GM19468 (cell line): ENCODE measurements around the gene ARHGAP33.

Experiments used
- ATAC-seq: cut with Tn5 transposase; IDR thresholded peaks from one replicate; pipeline ENCODE4 v1.9.1; 2021; ENCODE audit warnings: mild to moderate bottlenecking, moderate library complexity, moderate number of reproducible peaks; ENCODE audit not compliant: unreplicated experiment; ENCODE audit errors: extremely low read depth

ARHGAP33 gene, protein sequence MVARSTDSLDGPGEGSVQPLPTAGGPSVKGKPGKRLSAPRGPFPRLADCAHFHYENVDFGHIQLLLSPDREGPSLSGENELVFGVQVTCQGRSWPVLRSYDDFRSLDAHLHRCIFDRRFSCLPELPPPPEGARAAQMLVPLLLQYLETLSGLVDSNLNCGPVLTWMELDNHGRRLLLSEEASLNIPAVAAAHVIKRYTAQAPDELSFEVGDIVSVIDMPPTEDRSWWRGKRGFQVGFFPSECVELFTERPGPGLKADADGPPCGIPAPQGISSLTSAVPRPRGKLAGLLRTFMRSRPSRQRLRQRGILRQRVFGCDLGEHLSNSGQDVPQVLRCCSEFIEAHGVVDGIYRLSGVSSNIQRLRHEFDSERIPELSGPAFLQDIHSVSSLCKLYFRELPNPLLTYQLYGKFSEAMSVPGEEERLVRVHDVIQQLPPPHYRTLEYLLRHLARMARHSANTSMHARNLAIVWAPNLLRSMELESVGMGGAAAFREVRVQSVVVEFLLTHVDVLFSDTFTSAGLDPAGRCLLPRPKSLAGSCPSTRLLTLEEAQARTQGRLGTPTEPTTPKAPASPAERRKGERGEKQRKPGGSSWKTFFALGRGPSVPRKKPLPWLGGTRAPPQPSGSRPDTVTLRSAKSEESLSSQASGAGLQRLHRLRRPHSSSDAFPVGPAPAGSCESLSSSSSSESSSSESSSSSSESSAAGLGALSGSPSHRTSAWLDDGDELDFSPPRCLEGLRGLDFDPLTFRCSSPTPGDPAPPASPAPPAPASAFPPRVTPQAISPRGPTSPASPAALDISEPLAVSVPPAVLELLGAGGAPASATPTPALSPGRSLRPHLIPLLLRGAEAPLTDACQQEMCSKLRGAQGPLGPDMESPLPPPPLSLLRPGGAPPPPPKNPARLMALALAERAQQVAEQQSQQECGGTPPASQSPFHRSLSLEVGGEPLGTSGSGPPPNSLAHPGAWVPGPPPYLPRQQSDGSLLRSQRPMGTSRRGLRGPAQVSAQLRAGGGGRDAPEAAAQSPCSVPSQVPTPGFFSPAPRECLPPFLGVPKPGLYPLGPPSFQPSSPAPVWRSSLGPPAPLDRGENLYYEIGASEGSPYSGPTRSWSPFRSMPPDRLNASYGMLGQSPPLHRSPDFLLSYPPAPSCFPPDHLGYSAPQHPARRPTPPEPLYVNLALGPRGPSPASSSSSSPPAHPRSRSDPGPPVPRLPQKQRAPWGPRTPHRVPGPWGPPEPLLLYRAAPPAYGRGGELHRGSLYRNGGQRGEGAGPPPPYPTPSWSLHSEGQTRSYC

DNA sequence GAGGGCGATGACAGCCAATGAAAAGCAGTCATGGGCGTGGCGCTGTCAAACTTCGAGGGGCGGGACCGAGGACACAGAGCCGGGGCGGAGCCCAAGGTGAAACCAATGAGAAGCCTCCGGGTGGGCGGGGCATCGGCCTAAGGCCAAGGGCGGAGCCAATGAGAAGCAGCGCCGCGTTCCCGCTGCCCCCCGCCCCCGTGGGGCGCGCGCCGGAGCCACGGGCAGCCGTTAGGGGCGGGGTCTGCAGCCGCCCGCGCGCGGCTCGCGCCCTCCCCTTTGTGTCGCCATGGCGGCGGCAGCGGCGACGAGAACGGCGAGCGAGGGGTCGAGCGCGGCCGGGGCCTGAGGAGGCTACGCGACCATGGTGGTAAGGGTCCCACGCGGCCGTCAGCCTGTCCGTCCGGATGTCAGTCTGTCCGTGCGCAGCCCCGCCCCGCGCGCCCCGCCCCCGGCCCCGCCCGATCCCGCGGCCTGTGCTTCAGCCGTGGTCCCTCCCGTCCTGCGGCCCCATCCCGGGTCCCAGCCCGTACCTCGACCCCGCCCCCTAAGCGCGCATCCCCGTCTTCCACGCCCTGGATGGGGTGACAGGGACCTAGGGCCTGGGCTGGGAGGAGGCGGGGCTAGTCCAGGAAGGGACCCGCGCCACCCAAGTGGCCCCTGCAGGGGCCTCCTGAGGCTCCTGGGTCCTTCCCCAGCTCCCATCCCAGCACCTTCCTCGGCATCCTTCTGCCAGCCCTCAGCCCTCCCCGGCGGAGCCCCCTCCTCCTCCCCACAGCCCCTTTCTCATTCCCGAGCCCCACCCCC lies at the start of gene ARHGAP33:
ARHGAP33 (plus strand) TSS at position 267 of the 804 bp plus-strand sequence; CDS start at position 362, 95 bp downstream.
- peak; percentile 91 for ATAC-seq

DNA sequence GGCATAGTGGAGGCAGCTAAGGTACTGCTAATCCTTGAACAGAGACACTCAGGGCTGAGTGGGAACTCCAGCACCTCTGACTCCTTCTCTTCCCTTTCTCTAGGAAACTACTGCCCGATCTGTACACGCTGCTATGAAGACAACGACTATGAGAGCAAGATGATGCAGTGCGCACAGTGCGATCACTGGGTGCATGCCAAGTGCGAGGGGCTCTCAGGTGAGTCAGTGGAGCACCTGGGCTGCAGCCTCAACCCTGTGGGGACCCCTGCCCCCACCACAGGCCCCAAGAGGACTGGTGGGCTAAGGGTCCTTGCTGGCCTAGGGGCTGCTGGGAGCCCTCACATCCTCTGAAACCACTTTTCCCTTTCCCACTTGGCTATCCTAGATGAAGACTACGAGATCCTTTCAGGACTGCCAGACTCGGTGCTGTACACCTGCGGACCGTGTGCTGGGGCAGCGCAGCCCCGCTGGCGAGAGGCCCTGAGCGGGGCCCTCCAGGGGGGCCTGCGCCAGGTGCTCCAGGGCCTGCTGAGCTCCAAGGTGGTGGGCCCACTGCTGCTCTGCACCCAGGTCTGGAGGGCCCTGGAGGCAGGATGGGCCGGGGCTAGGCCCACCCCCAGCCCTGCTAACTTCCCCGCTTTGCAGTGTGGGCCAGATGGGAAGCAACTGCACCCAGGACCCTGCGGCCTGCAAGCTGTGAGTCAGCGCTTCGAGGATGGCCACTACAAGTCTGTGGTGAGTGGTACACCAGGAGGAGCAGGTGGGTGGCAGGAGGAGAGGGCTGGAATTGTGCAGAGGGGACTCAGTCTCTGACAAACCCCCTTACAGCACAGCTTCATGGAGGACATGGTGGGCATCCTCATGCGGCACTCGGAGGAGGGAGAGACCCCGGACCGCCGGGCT lies 48.1 kb upstream of the ARHGAP33 start:
- no peak for ATAC-seq

DNA sequence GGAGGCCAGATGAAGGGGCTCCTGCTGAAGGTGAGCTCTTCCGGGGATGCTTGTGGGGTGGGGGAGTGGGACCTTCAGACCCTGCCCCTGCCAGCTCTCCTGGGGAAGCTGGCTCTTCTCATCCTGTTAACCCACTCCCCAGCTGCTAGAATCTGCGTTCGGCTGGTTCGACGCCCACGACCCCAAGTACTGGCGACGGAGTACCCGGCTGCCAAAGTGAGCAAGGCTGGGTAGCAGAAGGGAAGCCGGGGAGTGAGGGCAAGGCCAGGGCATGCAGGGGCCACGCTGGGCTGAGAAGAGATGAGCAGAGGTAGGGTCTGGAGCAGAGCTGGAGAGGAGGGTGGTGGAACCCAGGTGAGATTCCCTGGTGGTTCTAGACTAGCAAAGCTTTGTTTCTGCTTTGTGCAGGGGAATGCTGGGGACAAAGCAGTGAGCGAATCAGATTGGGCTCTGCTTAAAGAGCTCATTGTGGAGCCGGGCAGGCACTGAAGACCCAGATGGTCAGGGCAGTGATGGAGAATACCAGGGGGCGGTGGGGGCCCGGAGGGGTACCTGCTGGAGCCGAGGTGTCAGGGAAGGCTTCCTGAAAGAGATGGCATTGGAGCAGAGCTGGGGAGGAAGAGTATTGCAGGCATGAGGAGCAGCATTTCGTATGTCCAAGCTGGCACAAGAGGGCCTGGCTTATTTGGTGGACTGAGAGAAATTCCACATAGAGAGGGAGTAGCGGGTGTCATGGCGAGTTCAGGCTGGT lies 47.2 kb upstream of the ARHGAP33 start:
- ATAC-seq: no peak

DNA sequence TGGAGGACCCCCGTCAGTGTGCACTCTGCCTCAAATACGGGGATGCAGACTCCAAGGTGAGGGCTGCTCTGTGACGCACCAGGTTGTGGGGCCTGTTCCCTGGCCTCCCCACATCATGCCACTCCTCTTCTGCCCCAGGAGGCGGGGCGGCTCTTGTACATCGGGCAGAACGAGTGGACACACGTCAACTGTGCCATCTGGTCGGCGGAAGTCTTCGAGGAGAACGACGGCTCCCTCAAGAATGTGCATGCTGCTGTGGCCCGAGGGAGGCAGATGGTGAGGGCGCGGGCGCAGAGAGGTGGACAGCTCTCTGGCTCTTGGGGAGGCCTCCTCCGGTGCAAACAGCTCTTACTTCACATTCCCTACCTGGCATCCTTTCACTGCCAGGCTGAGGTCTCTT lies 46.3 kb upstream of the ARHGAP33 start:
- no peak for ATAC-seq

DNA sequence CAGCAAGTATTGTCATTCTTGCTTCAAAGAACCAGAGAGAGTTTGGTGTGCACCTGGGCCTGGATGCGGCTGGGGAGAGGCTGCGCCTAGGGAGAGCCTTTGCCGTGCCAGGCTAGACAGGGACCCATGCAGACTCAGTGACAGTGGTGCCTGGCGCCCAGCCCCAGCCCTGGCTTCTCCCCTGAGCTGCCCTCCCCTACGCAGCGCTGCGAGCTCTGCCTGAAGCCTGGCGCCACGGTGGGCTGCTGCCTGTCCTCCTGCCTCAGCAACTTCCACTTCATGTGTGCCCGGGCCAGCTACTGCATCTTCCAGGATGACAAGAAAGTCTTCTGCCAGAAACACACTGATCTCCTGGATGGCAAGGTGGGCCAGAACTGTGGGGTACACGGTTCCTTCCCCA lies 45.6 kb upstream of the ARHGAP33 start:
- no peak for ATAC-seq

DNA sequence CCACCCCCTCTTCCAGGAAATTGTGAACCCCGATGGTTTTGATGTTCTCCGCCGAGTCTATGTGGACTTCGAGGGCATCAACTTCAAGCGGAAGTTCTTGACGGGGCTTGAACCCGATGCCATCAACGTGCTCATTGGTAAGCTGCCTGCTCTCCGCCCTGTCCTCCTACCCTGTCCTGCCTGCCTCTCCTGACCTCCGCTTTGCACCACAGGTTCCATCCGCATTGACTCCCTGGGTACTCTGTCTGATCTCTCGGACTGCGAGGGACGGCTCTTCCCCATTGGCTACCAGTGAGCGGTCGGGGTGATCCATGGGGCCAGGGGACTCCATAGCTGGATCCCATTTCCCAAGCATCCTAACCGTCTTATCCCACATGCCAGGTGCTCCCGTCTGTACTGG lies 45.0 kb upstream of the ARHGAP33 start:
- no peak for ATAC-seq

DNA sequence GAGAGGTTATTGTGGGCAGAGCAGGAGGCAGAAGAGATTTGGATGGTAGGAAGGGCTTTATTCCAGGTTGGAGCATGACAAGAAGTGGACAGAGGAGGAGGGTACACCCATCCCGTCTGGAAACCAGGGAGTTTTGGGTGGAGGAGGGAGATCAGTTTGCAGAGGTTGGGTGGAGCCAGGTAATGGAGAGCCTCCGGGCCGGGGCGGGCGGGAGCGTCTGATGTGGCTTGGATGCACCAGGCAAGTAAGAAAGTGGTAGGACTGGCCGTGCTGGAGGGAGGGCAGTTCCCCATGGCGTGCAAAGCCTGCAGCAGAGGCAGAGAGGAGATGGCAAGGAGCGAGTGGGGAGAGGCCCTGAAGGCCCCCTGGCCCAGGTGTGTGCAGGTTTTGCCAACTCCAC lies 44.0 kb upstream of the ARHGAP33 start:
- no peak for ATAC-seq

DNA sequence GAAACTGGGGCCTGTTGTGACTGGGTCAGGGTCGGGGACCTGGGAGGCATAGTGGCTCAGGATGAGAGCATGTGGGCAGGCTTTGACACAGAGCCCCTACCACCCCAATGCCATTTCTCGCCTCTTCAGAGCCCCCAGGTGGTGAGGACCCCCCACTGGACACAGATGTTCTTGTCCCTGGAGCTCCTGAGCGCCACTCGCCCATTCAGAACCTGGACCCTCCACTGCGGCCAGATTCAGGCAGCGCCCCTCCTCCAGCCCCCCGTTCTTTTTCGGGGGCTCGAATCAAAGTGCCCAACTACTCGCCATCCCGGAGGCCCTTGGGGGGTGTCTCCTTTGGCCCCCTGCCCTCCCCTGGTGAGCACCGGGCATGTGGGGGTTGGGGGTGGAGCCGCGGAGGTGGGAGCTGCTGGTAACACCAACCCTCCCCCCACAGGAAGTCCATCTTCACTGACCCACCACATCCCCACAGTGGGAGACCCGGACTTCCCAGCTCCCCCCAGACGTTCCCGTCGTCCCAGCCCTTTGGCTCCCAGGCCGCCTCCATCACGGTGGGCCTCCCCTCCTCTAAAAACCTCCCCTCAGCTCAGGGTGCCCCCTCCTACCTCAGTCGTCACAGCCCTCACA lies 43.5 kb upstream of the ARHGAP33 start:
- no peak for ATAC-seq

DNA sequence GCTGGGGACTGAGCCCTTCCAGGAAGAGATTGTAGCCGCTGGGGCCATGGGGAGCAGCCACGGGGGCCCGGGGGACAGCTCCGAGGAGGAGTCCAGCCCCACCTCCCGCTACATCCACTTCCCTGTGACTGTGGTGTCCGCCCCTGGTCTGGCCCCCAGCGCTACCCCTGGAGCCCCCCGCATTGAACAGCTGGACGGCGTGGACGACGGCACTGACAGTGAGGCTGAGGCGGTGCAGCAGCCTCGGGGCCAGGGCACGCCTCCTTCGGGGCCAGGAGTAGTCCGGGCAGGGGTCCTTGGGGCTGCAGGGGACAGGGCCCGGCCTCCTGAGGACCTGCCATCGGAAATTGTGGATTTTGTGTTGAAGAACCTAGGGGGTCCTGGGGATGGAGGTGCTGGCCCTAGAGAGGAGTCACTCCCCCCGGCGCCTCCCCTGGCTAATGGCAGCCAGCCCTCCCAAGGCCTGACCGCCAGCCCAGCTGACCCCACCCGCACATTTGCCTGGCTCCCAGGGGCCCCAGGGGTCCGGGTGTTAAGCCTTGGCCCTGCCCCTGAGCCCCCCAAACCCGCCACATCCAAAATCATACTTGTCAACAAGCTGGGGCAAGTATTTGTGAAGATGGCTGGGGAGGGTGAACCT lies 42.7 kb upstream of the ARHGAP33 start:
- ATAC-seq: no peak

DNA sequence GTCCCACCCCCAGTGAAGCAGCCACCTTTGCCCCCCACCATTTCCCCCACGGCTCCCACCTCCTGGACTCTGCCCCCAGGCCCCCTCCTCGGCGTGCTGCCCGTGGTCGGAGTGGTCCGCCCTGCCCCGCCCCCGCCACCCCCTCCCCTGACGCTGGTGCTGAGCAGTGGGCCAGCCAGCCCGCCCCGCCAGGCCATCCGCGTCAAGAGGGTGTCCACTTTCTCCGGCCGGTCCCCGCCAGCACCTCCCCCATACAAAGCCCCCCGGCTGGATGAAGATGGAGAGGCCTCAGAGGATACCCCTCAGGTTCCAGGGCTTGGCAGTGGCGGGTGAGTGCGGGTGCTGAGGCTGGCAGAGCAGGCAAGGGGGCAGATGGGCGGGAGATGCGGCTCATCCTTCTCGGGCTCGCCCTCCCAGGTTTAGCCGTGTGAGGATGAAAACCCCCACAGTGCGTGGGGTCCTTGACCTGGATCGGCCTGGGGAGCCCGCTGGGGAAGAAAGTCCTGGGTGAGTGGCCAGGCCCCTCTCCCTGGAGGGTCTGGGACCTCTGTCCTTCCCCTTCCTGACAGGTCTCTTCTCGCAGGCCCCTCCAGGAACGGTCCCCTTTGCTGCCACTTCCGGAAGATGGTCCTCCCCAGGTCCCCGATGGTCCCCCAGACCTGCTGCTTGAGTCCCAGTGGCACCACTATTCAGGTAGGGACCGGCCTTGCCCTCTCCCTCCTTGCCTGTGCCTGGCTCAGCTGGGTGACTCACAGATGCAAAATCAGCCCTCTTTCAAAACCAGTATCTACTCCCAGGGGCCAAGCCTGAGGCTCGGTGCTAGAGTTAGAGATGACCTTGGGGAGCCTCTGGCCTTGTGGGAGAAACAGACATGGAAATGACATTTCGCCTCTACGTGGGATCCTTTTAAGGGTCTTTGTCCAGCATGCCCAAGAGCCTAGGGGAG lies 41.9 kb upstream of the ARHGAP33 start:
- no peak for ATAC-seq

DNA sequence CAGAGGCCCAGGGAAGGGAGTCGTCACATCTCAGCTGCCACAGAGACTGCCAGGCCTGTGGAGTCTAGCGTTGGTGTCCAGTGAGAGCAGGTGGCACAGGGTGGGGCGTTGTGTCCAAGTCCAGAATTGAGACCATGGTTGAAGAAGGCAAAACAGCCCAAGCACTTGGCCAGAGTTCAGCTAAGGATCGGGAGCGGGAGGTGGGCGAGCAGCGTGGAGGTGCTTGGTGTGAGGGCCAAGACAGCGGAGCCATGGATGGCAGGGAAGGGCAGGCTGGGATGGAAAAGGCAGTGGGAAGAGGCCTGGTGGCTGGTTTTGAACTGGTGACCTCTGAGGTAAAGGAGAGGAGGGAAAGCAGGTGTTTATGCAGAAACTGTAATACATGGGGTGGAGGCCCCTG lies 41.1 kb upstream of the ARHGAP33 start:
- no peak for ATAC-seq

DNA sequence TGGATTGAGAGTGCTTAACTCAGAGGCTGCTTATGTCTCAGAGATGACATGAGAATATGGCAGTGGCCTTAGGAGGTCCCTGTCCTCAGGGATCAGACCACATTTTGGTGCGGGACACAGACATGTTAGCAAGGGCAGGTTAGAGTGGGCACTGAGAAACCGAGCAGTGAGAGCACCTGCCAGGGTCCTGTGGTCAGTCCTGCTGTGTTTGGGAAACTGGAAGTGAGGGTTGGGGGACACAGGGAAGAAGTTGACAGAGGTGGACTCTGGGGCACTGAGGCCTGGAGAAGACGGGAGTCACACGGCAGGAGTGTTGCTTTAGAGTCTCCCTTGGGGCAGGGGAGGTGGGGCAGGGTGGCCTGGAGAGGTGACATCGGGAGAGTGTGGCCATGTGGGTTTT lies 40.5 kb upstream of the ARHGAP33 start:
- ATAC-seq: no peak

DNA sequence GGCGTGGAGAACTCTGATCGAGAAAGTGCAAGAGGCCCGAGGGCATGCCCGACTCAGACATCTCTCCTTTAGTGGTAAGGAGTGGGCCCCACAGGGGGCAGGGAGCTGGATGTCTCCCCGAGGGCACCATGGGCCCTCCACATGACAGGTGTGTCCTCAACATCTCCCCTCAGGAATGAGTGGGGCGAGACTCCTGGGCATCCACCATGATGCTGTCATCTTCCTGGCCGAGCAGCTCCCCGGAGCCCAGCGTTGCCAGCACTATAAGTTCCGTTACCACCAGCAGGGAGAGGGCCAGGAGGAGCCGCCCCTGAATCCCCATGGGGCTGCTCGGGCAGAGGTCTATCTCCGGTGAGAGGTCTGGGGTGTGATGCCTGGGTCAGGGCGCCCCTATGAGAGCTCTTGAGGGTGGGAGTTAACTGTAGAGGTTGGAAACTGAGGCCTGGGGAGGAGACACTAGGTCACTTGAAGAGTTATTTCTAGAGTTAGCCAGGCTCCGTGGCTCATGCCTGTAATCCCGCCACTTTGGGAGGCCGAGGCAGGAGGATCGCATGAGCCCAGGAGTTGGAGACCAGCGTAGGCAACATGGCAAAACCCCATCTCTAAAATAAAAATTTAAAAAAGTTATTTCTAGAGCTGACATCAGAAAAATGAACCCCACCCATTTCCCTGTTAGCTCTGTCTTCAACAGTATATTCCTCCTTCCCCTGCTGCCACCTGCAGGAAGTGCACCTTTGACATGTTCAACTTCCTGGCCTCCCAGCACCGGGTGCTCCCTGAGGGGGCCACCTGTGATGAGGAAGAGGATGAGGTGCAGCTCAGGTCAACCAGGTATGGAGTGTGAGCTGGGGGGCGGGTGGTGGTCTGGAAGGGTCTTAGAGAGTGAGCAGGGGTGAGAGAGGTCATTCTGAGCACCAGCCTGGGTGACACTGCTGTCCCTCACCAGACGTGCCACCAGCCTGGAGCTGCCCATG lies 38.2 kb upstream of the ARHGAP33 start:
- ATAC-seq: no peak

DNA sequence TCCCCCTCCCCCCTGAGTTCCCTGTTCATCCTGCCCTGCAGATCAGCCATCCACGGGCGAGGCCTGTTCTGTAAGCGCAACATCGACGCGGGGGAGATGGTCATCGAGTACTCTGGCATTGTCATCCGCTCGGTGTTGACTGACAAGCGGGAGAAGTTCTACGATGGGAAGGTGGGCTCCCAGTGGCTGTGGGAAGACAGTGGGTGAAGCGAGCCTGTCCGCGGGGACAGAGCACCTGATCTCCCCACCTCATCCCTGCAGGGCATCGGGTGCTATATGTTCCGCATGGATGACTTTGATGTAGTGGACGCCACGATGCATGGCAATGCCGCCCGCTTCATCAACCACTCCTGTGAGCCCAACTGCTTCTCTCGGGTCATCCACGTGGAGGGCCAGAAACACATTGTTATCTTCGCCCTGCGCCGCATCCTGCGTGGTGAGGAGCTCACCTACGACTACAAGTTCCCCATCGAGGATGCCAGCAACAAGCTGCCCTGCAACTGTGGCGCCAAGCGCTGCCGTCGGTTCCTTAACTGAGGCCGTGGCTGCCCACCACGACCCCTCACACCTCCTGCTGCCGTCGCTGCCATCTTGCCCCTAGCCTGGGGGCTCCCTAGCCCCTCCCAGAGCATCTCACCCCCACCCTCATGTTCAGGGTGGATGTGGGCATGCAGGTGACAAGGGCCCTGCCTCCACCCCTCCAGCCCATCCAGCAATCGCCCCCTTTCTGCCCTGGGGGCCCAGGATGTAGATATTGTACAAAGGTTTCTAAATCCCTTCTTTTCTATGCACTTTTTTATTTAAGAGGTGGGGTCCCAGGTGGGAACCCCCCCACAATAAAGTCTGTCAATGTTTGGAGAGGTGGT lies 37.1 kb upstream of the ARHGAP33 start:
- ATAC-seq: no peak
